Measurements from ENCODE around the gene POU2F1. TPM values are rescaled to one million over a fixed set of nuclear protein-coding genes. Genes with fewer than 3 reads are reported as not detected.
A peak's percentile ranks its signal among the peaks of the same experiment; 100 is the strongest.

The POU2F1 gene
- total and polyA plus RNA-seq, 2 experiments from 2014 or later: 9.2 to 21.9 TPM

DNA sequence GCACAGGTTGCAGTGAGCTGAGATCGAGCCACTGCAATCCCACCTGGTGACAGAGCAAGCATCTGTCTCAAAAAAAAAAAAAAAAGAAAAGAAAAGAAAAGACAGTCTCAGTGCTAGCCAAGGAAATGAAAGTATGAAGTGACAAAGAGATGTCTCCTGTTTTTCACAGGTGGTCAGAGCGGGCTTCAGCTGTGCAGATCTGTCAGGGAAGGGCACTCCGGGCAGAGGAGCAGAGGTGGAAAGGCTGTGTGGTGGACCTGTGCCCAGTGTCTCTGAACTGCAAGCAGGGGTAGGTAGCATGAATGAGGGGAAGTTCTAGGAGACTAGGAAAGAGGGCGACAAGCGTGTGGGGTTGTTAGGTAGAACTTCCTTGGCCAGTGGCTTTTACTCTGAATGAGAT is 230.2 kb downstream of the POU2F1 start:
- Histone ChIP-seq H3K4me1 (ENCODE audit: low read depth) (peaks cover 10% of the 10 kb centered on the region), H3K9me3 (ENCODE audit: low read depth) (no peaks in the 10 kb centered on the region), H3K27ac (no peak overlapping the region), H3K36me3 (no peaks in the 10 kb centered on the region), H3K27me3 (no peaks in the 10 kb centered on the region), H3K4me3 (no peak overlapping the region)
- DNase-seq (ENCODE audit: low read depth in 1 of 2, low spot score in 1 of 2): no peak
- TF ChIP-seq, protein P1, sequence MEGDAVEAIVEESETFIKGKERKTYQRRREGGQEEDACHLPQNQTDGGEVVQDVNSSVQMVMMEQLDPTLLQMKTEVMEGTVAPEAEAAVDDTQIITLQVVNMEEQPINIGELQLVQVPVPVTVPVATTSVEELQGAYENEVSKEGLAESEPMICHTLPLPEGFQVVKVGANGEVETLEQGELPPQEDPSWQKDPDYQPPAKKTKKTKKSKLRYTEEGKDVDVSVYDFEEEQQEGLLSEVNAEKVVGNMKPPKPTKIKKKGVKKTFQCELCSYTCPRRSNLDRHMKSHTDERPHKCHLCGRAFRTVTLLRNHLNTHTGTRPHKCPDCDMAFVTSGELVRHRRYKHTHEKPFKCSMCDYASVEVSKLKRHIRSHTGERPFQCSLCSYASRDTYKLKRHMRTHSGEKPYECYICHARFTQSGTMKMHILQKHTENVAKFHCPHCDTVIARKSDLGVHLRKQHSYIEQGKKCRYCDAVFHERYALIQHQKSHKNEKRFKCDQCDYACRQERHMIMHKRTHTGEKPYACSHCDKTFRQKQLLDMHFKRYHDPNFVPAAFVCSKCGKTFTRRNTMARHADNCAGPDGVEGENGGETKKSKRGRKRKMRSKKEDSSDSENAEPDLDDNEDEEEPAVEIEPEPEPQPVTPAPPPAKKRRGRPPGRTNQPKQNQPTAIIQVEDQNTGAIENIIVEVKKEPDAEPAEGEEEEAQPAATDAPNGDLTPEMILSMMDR (IDR thresholded peaks at IDR 0.05; ENCODE audit: low read depth, low read length): no peak

DNA sequence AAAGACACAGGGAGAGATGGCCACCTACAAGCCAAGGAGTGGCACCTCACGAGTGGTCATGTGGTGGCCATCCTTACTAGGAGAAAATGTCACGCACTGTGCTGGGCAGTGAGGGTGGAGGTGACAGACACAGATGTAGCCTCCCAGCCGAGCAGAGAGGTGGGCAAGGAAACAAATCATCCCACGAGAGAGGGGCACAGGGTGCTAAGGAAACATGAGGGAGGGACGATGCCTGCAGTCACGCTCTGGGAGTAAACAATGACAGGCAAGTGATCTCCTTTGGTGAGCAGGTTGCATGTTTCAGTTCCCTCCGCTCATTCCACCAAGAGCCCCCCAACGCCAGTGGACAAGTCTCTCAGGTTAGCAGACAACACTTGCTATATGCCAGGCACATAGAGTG is 231.8 kb downstream of the POU2F1 start:
- Histone ChIP-seq H3K4me3 (no peak overlapping the region), H3K27ac (no peak overlapping the region), H3K9me3 (ENCODE audit: low read depth) (no peaks in the 10 kb centered on the region), H3K27me3 (no peaks in the 10 kb centered on the region), H3K36me3 (no peaks in the 10 kb centered on the region), H3K4me1 (ENCODE audit: low read depth) (peaks cover 14% of the 10 kb centered on the region)
- DNase-seq (ENCODE audit: low read depth in 1 of 2, low spot score in 1 of 2): no peak
- TF ChIP-seq, protein P1 (IDR thresholded peaks at IDR 0.05; ENCODE audit: low read depth, low read length): no peak

DNA sequence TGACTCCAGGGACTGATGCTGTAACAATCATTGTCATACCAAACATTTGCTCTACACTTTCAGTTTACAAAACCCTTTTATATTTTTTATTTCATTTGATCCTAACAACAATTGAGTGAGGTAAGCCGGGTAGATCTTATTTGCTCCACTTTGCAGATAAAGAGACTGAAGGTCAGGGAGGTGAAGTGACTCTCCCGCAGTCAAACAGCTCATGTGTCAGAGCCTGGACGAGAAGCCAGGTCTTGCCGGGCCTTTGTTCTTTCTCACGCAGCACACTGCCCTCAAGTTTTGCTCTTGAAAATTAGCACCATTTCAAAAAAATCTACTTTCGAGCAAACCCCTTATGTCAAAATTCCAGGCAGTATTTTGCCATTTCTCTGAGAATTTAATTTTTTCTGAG is 232.4 kb downstream of the POU2F1 start:
- Histone ChIP-seq H3K4me3 (no peak overlapping the region), H3K4me1 (ENCODE audit: low read depth) (peaks cover 14% of the 10 kb centered on the region), H3K27ac (no peak overlapping the region), H3K36me3 (no peaks in the 10 kb centered on the region), H3K9me3 (ENCODE audit: low read depth) (no peaks in the 10 kb centered on the region), H3K27me3 (no peaks in the 10 kb centered on the region)
- DNase-seq (ENCODE audit: low read depth in 1 of 2, low spot score in 1 of 2): no peak
- TF ChIP-seq, protein P1 (IDR thresholded peaks at IDR 0.05; ENCODE audit: low read depth, low read length): no peak

DNA sequence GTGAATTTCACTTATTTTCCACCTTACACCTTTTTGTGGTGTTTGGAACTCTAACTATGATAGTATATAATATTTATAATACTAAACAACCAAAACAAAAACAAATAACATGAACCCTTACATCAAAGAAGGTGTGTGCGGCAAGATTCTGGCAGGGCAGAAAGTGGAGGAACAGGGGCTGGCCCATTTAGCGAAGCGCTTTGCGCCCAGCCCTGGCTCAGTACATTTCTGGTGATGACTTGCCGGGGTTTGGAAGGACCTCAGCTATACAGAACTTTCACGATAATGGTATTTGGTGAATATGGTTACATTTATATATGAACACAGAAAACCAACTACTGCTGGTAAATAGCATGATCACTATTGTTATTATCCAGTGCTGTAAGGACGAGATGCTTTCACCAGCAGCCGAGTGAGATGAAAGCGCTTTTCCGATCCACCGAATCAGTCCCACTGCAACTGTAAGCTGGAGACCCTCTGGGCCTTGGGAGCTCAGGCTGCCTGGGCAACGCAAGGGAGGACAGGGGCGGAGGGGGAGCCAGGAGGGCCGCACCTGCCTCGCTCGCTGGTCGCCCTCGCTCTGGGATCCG is 233.7 kb downstream of the POU2F1 start:
- Histone ChIP-seq H3K27me3 (no peaks in the 10 kb centered on the region), H3K9me3 (ENCODE audit: low read depth) (no peaks in the 10 kb centered on the region), H3K36me3 (no peaks in the 10 kb centered on the region), H3K4me1 (ENCODE audit: low read depth) (peaks cover 14% of the 10 kb centered on the region), H3K27ac (no peak overlapping the region), H3K4me3 (peak overlapping the region; percentile 39)
- TF ChIP-seq, protein P1 (IDR thresholded peaks at IDR 0.05; ENCODE audit: low read depth, low read length): no peak
- DNase-seq (ENCODE audit: low read depth in 1 of 2, low spot score in 1 of 2): no peak

DNA sequence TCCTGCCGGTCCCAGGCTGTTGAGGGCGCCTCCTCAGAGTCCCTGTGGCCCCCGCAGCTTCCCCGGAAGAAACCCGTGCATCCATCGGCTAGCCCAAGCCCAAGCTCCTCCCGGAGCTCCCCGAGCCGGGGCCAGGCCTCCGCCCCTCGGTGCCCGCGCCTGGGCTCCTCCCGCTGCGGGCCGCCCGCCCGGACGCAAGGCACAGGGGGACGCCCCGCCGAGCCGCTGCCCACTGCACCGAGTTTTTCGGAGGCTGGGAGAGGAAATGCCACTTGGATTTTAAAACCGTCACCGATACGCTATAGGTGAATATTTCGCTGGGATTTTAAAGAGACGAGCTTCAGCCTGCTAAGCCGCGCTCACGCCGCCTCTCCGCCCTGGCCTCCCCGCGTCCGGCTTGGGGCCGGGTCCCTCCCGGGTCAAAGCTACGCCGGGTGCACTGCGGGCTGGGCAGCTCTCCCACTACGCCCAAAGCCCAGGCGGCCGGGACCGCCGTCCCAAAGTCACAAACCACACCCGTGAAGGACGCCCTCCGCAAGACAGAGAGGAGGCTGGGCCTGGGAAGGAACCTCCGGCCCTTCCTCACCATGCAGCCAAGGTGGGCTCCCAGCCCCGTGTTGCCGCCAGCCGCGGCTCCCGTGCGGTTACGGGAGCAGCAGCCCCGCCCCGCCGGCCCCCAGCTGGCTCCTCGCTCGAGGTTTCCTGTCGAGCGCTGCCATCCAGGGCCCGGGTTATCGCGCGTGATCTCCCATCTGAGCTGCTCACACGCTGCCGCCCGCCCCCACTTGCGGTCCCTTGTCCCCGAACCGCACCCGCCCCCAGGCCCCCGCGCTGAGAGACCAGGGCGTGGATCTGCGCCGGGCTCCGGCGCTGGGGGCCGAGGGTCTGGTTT is 234.5 kb downstream of the POU2F1 start:
- Histone ChIP-seq H3K27ac (peak overlapping the region; percentile 41), H3K36me3 (no peaks in the 10 kb centered on the region), H3K4me1 (ENCODE audit: low read depth) (peaks cover 14% of the 10 kb centered on the region), H3K9me3 (ENCODE audit: low read depth) (no peaks in the 10 kb centered on the region), H3K4me3 (peak overlapping the region; percentile 39), H3K27me3 (no peaks in the 10 kb centered on the region)
- TF ChIP-seq, protein P1 (IDR thresholded peaks at IDR 0.05; ENCODE audit: low read depth, low read length): no peak
- DNase-seq (ENCODE audit: low read depth in 1 of 2, low spot score in 1 of 2): peak; percentile 34 to 61

Data from cardiac muscle cell (in vitro differentiated cells and primary cell).